SU-DHL-6 (cell line): ENCODE measurements around the gene DIRAS2.

Source experiments
- H2AFZ ChIP-seq: fragments of 200-600 bp; sonication (generic); 2 replicates; pipeline ENCODE4 v1.6.1; 2014; ENCODE audit warnings: low read depth, mild to moderate bottlenecking, moderate library complexity, mixed read lengths, antibody characterized with exemption, low read length; ENCODE audit not compliant: severe bottlenecking
- H3F3A ChIP-seq: fragments of 200-600 bp; shearing (Covaris generic); 2 replicates; pipeline ENCODE4 v1.6.0; 2016; ENCODE audit warnings: antibody characterized with exemption, mild to moderate bottlenecking; ENCODE audit not compliant: insufficient read depth
- H3K27ac ChIP-seq: fragments of 200-600 bp; sonication (generic); 2 replicates; pipeline ENCODE4 v1.5.1; 2016; ENCODE audit warnings: low read depth, mild to moderate bottlenecking, low read length, moderate library complexity, mixed read lengths
- H3K27me3 ChIP-seq: fragments of 200-600 bp; sonication (generic), shearing (Covaris generic); 2 replicates; pipeline ENCODE4 v1.6.0; 2014; ENCODE audit warnings: mild to moderate bottlenecking, low read length
- H3K36me3 ChIP-seq: fragments of 200-600 bp; sonication (generic); 2 replicates; pipeline ENCODE4 v1.6.1; 2014; ENCODE audit warnings: mild to moderate bottlenecking, low read length, mixed read lengths
- H3K4me2 ChIP-seq: fragments of 300-600, 200-600 bp; shearing (Covaris generic), sonication (generic); 2 replicates; pipeline ENCODE4 v1.6.0; 2014; ENCODE audit warnings: low read length, low read depth, mild to moderate bottlenecking; ENCODE audit not compliant: poor library complexity, severe bottlenecking
- H3K4me3 ChIP-seq: fragments of 200-600 bp; sonication (generic); 2 replicates; pipeline ENCODE4 v1.5.1; 2014; ENCODE audit warnings: antibody characterized with exemption, low read length, mild to moderate bottlenecking, mixed read lengths; ENCODE audit not compliant: insufficient read depth, poor library complexity, severe bottlenecking
- H3K79me2 ChIP-seq: fragments of 200-600 bp; sonication (generic); 2 replicates; pipeline ENCODE4 v1.6.1; 2014; ENCODE audit warnings: mild to moderate bottlenecking, low read length, moderate library complexity; ENCODE audit not compliant: insufficient read depth
- H3K9ac ChIP-seq: fragments of 200-600 bp; sonication (generic); 2 replicates; pipeline ENCODE4 v1.7.0; 2014; ENCODE audit warnings: mild to moderate bottlenecking, low read length
- H3K9me2 ChIP-seq: fragments of 200-600 bp; sonication (generic); replicated peaks from 2 replicates; pipeline ENCODE4 v1.6.1; 2014; ENCODE audit warnings: low read length; ENCODE audit not compliant: insufficient read depth
- H3K9me3 ChIP-seq: fragments of 200-600 bp; sonication (generic); 2 replicates; pipeline ENCODE4 v1.6.1; 2014; ENCODE audit warnings: low read length, mixed read lengths; ENCODE audit not compliant: insufficient read depth
- H4K20me1 ChIP-seq: fragments of 200-600 bp; sonication (generic); 2 replicates; pipeline ENCODE4 v1.6.1; 2014; ENCODE audit warnings: low read depth, mild to moderate bottlenecking, antibody characterized with exemption, low read length, moderate library complexity, mixed read lengths
- EZH2phosphoT487 ChIP-seq: fragments of 200-600 bp; sonication (generic), shearing (Covaris generic); conservative IDR thresholded peaks from 2 replicates; pipeline ENCODE4 v1.6.1; 2018; ENCODE audit warnings: mild to moderate bottlenecking, antibody characterized with exemption, low read length, moderate library complexity, mixed read lengths
- TF ChIP-seq, protein P1 (sequence below): fragments of 200-600 bp; sonication (generic); IDR thresholded peaks from one replicate; pipeline ENCODE4 v1.5.1; 2017; ENCODE audit warnings: antibody characterized with exemption, mild to moderate bottlenecking, low read length, moderate library complexity; ENCODE audit not compliant: insufficient read depth, poor library complexity, severe bottlenecking

Gene DIRAS2, protein sequence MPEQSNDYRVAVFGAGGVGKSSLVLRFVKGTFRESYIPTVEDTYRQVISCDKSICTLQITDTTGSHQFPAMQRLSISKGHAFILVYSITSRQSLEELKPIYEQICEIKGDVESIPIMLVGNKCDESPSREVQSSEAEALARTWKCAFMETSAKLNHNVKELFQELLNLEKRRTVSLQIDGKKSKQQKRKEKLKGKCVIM

DNA sequence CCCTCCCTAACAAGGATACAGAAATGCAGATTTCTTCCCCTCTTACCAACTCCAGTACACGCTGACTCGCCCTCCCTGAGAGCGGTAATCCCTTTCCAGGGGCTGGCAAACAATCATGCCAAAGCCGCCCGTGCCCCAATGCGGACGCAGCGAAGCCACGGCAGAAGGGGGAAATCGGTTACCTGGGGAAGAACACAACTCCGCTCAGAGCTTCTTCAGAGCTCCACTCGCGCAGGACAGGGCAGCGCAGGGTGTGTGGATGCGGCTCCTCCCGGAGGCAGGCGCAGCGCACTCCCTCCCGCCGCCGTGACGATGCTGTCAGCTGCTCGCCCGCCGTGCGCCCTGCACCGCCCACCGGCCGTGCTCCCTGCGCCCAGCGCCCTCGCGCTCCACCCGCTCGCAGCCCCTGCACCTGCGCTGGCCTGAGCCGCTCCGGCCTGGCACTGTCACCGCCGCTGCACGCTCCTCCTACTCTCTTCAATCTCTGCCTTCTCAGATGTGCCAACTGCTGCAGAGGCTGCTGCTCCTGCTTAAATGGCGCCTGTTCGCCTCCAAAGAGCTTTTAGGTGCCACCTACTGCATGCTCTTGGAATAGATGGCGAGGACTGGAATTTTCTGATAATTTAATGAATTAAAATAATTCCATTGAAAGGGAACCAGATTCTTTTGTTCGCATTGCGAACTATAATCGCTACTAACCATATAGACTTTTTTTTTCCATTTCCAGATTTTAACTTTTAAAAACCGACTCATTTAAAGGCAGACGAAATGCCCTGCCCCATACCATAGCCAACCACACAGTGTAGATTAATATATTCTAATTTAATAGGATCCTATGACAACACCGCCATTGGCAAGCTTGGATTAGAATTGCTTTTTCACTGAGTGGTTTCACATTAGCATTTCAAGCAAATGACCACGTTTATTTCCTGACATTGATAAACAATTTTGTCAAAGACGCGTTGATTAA, at the start of gene DIRAS2:
TSS of gene DIRAS2 (minus strand) at position 255 of the 970 bp plus-strand sequence. CDS start 28,997 bp downstream, outside the sequence.
- Histone ChIP-seq H2AFZ (no peak within 1 kb of the TSS), H3K27ac (no peak within 1 kb of the TSS), H4K20me1 (no peaks in the 10 kb centered on the region), H3K9me3 (no peaks in the 10 kb centered on the region), H3K4me2 (no peak within 1 kb of the TSS), H3K36me3 (no peaks in the 10 kb centered on the region), H3K9ac (no peak within 1 kb of the TSS), H3K27me3 (no peaks in the 10 kb centered on the region), H3K79me2 (no peaks in the 10 kb centered on the region), H3K4me3 (no peak within 1 kb of the TSS), H3F3A (no peaks in the 10 kb centered on the region), H3K9me2 (no peaks in the 10 kb centered on the region)
- TF ChIP-seq EZH2phosphoT487 = no peak
- TF ChIP-seq, protein P1, sequence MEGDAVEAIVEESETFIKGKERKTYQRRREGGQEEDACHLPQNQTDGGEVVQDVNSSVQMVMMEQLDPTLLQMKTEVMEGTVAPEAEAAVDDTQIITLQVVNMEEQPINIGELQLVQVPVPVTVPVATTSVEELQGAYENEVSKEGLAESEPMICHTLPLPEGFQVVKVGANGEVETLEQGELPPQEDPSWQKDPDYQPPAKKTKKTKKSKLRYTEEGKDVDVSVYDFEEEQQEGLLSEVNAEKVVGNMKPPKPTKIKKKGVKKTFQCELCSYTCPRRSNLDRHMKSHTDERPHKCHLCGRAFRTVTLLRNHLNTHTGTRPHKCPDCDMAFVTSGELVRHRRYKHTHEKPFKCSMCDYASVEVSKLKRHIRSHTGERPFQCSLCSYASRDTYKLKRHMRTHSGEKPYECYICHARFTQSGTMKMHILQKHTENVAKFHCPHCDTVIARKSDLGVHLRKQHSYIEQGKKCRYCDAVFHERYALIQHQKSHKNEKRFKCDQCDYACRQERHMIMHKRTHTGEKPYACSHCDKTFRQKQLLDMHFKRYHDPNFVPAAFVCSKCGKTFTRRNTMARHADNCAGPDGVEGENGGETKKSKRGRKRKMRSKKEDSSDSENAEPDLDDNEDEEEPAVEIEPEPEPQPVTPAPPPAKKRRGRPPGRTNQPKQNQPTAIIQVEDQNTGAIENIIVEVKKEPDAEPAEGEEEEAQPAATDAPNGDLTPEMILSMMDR = no peak

DNA sequence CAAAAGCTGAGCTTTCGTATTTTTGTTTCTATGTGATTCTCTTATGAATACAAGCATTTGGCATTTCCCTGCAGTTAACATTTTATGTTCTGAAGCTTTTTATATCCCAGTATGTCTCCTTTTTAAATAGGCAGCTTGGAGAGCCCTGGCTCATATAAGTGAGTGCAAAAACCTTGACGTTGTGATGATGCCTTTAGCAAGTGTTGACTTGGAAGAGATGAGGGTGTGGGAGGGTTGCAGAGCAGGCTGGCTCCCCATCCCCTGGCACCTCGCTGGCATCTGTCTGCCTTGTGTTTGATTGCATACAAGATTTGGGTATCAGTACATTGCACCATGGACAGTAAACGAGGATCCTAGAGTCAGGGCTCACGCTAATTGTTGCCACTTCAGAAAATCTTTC, 42.1 kb upstream of the DIRAS2 start:
- no peaks in the 10 kb centered on the region for H3F3A ChIP-seq
- no peak overlapping the region for H2AFZ ChIP-seq
- no peaks in the 10 kb centered on the region for H3K27me3 ChIP-seq
- TF ChIP-seq EZH2phosphoT487 = no peak
- TF ChIP-seq, protein P1 = no peak
- H3K9me3 ChIP-seq = no peaks in the 10 kb centered on the region
- H3K36me3 ChIP-seq = no peaks in the 10 kb centered on the region
- H3K4me2 ChIP-seq = no peak overlapping the region
- no peaks in the 10 kb centered on the region for H3K79me2 ChIP-seq
- H3K9me2 ChIP-seq = no peaks in the 10 kb centered on the region
- no peak overlapping the region for H3K4me3 ChIP-seq
- no peak overlapping the region for H3K9ac ChIP-seq
- H4K20me1 ChIP-seq = no peaks in the 10 kb centered on the region
- no peak overlapping the region for H3K27ac ChIP-seq

DNA sequence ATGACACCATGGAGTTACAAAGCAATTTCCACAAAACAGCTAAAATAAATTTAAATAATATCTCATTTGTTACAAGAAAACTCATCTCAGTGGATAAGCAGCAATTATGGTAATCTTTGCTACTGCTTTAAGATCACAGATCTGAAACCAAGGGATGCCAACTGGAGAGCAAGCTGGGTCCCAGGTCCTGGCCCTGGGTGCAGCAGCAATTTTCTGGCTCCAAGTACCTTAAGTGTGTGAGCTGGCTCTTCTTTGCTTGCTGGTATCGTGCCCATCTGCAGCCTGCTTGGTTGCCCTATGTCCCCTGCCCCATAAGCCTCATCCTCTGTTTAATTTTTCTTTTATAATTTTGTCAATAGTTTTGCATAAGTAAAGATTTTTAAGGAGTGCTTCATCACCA, 41.5 kb upstream of the DIRAS2 start:
- H3K36me3 ChIP-seq = no peaks in the 10 kb centered on the region
- no peaks in the 10 kb centered on the region for H3K9me3 ChIP-seq
- no peak overlapping the region for H3K4me3 ChIP-seq
- no peaks in the 10 kb centered on the region for H3K27me3 ChIP-seq
- no peak overlapping the region for H2AFZ ChIP-seq
- H4K20me1 ChIP-seq = no peaks in the 10 kb centered on the region
- no peak overlapping the region for H3K9ac ChIP-seq
- no peaks in the 10 kb centered on the region for H3K9me2 ChIP-seq
- H3K27ac ChIP-seq = no peak overlapping the region
- H3K4me2 ChIP-seq = no peak overlapping the region
- TF ChIP-seq EZH2phosphoT487 = no peak
- TF ChIP-seq, protein P1 = no peak
- H3K79me2 ChIP-seq = no peaks in the 10 kb centered on the region
- no peaks in the 10 kb centered on the region for H3F3A ChIP-seq
